ENCODE results near the gene LARGE1.

LARGE1 gene

DNA sequence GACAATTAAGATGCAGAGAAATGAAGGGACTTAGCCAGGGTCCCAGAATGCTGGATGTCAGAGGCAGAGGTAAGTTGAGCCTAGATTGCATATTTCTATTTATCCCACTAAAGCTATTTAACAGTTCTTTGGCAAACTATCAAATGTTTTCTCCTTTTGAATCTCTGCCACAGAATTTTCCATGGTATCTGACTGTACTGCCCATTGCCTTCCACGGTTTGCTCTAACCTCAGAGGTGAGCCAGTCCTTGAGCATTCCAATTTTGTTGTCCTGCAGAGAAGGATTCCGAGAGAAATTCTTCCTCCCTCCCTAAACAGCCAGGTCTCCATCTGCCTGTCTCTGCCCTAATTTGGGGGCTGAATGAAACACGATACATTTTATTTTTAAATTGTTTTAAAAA, 493.8 kb downstream of the LARGE1 start:
- H3K27ac ChIP-seq = no peak overlapping the region
- TF ChIP-seq, protein P1, sequence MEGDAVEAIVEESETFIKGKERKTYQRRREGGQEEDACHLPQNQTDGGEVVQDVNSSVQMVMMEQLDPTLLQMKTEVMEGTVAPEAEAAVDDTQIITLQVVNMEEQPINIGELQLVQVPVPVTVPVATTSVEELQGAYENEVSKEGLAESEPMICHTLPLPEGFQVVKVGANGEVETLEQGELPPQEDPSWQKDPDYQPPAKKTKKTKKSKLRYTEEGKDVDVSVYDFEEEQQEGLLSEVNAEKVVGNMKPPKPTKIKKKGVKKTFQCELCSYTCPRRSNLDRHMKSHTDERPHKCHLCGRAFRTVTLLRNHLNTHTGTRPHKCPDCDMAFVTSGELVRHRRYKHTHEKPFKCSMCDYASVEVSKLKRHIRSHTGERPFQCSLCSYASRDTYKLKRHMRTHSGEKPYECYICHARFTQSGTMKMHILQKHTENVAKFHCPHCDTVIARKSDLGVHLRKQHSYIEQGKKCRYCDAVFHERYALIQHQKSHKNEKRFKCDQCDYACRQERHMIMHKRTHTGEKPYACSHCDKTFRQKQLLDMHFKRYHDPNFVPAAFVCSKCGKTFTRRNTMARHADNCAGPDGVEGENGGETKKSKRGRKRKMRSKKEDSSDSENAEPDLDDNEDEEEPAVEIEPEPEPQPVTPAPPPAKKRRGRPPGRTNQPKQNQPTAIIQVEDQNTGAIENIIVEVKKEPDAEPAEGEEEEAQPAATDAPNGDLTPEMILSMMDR (IDR thresholded peaks at IDR 0.05) = no peak
- no peak for TF ChIP-seq ZFX (IDR thresholded peaks at IDR 0.05; ENCODE audit: borderline replicate concordance)

- H3K27ac ChIP-seq = no peak overlapping the region
- TF ChIP-seq, protein P1 (IDR thresholded peaks at IDR 0.05) = no peak
- no peak for TF ChIP-seq ZFX (IDR thresholded peaks at IDR 0.05; ENCODE audit: borderline replicate concordance)
Measured at GRCh38 chr22:33421859-33422258, 498.4 kb downstream of the LARGE1 start.

DNA sequence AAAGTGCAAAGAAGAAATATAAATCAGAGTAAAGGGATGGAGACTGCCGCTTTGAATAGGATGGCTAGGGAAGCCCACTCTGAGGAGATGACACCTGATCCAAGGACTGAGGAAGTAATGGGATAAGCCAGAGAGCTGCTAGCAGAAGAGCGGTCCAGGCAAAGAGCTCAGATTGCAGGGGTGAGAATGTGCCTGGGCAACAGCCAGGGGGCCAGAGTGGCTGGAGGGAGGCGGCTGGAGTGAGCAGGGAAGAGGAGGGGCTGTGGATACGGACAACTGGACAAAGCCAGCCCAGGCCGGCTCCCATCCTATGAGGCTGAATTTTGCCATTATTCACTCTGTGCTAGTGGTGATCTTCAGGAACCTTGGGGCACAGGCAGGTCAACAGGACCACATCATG, 501.8 kb downstream of the LARGE1 start:
- H3K27ac ChIP-seq = no peak overlapping the region
- TF ChIP-seq, protein P1 (IDR thresholded peaks at IDR 0.05) = no peak
- no peak for TF ChIP-seq ZFX (IDR thresholded peaks at IDR 0.05; ENCODE audit: borderline replicate concordance)

- TF ChIP-seq, protein P1 (IDR thresholded peaks at IDR 0.05) = no peak
- no peak for TF ChIP-seq ZFX (IDR thresholded peaks at IDR 0.05; ENCODE audit: borderline replicate concordance)
- H3K27ac ChIP-seq = no peak overlapping the region
Measured at GRCh38 chr22:33415401-33415800, 504.9 kb downstream of the LARGE1 start.

DNA sequence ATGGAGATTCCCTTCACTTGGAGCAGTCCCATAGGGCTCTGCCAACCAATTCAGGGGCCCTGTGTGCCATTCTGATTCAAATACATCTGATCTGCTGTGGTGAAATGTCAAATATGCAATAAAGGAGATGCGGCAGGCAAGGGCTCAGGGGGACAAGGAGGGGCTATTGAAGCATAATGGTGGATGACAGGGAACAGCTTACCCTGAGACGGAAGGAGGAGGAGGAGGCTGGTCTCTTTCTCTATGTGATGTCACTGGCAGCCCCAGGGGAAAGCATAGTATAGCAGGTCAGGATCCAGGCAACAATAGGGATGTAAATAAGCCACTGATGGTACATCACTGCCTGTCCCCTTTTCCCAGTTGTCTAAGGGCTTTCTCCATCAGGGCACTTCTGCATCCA, 511.2 kb downstream of the LARGE1 start:
- no peak for TF ChIP-seq ZFX (IDR thresholded peaks at IDR 0.05; ENCODE audit: borderline replicate concordance)
- TF ChIP-seq, protein P1 (IDR thresholded peaks at IDR 0.05) = no peak
- no peak overlapping the region for H3K27ac ChIP-seq

- TF ChIP-seq, protein P1 (IDR thresholded peaks at IDR 0.05) = no peak
- TF ChIP-seq ZFX (IDR thresholded peaks at IDR 0.05; ENCODE audit: borderline replicate concordance) = no peak
- no peak overlapping the region for H3K27ac ChIP-seq
Measured at GRCh38 chr22:33405194-33405593, 515.1 kb downstream of the LARGE1 start.

DNA sequence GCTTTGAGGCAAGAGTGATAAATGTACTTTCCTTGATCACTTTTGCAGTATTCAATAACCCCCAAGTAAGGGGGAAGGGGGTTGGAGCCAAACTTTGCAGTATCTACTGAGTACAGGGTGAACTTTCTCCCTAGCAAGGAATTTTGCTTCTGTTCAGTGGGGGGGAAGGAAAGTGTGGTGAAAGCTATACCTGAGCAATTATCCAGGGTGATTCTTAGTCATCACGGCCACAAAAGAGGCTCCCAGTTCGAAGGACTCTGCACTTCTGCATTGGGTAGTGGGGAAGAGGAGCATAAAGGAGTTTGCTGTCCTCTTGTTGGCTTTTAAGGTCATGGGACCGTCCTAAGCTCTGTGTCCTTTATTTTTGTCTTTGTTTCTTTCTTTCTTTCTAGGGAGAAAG, 515.6 kb downstream of the LARGE1 start:
- no peak overlapping the region for H3K27ac ChIP-seq
- no peak for TF ChIP-seq ZFX (IDR thresholded peaks at IDR 0.05; ENCODE audit: borderline replicate concordance)
- TF ChIP-seq, protein P1 (IDR thresholded peaks at IDR 0.05) = no peak
